ENCODE measurements around the gene NTPCR. TPM values are rescaled to one million over a fixed set of nuclear protein-coding genes. Genes with fewer than 3 reads are reported as not detected.

The NTPCR gene
- polyA plus RNA-seq, 1 donor (not counting 4 experiments of a cell fraction or from before 2014, with no cell fraction given), result 40.0 TPM

DNA sequence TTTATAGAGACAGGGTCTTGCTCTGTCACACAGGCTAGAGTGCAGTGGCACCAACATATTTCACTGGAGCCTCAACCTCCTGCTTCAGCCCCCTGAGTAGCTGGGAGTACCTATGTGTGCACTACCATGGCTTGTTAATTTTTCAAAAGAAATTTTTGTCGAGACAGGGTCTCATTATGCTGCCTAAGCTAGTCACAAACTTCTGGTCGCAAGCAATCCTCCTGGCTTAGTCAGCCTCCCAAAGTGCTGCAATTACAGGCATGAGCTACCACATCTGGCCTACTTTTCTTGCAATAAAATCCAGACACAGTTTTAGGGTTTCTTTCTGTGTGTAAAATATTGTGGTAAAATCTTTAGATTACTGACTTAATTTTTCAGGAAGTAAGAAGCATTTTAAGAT lies 27.9 kb upstream of the NTPCR start:
- Histone ChIP-seq H3K9me3 (ENCODE audit: control insufficient read depth, low read depth, low read length) (no peaks in the 10 kb centered on the region), H3K4me1 (ENCODE audit: control insufficient read depth, extremely low read depth, insufficient read depth, low read length) (no peaks in the 10 kb centered on the region), H3K9me1 (ENCODE audit: control insufficient read depth, extremely low read depth, insufficient read depth, low read length) (no peaks in the 10 kb centered on the region), H3K4me2 (ENCODE audit: control insufficient read depth, extremely low read depth, insufficient read depth, low read depth, low read length) (no peak overlapping the region), H3K27ac (ENCODE audit: control insufficient read depth, insufficient read depth, low read length) (no peak overlapping the region), H3K27me3 (ENCODE audit: control insufficient read depth, extremely low read depth, insufficient read depth, low read length) (no peaks in the 10 kb centered on the region), H3K36me3 (ENCODE audit: control insufficient read depth in 2 of 2, extremely low read depth in 1 of 2, insufficient read depth in 2 of 2, low read length in 2 of 2) (no peaks in the 10 kb centered on the region), H3K79me2 (ENCODE audit: control insufficient read depth, insufficient read depth, low read length) (no peaks in the 10 kb centered on the region), H2AFZ (ENCODE audit: control insufficient read depth, low read length) (no peak overlapping the region), H3K4me3 (ENCODE audit: control insufficient read depth in 2 of 3, extremely low read depth in 1 of 3, insufficient read depth in 2 of 3, low read depth in 1 of 3, low read length in 3 of 3) (no peak overlapping the region), H4K20me1 (ENCODE audit: control insufficient read depth, extremely low read depth, insufficient read depth, low read length) (no peaks in the 10 kb centered on the region), H3K9ac (ENCODE audit: control insufficient read depth, extremely low read depth, insufficient read depth, low read length) (no peak overlapping the region)
- DNase-seq (ENCODE audit: low read depth, low spot score), result no peak
- FAIRE-seq, result no peak
- dilution Hi-C loops (cut with MboI; ENCODE audit: extremely low pct_ligation_motif_present, low sequenced_read_pairs), result no loop called here
- TF ChIP-seq, protein P1, sequence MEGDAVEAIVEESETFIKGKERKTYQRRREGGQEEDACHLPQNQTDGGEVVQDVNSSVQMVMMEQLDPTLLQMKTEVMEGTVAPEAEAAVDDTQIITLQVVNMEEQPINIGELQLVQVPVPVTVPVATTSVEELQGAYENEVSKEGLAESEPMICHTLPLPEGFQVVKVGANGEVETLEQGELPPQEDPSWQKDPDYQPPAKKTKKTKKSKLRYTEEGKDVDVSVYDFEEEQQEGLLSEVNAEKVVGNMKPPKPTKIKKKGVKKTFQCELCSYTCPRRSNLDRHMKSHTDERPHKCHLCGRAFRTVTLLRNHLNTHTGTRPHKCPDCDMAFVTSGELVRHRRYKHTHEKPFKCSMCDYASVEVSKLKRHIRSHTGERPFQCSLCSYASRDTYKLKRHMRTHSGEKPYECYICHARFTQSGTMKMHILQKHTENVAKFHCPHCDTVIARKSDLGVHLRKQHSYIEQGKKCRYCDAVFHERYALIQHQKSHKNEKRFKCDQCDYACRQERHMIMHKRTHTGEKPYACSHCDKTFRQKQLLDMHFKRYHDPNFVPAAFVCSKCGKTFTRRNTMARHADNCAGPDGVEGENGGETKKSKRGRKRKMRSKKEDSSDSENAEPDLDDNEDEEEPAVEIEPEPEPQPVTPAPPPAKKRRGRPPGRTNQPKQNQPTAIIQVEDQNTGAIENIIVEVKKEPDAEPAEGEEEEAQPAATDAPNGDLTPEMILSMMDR (optimal IDR thresholded peaks at IDR 0.05 in 1 of 3, IDR thresholded peaks at IDR 0.05 in 1 of 3, conservative IDR thresholded peaks at IDR 0.05 in 1 of 3; ENCODE audit: extremely low read depth in 1 of 3, insufficient read depth in 2 of 3, low read length in 3 of 3), result no peak
- no peak for TF ChIP-seq EZH2 (IDR thresholded peaks at IDR 0.05; ENCODE audit: low read length)

DNA sequence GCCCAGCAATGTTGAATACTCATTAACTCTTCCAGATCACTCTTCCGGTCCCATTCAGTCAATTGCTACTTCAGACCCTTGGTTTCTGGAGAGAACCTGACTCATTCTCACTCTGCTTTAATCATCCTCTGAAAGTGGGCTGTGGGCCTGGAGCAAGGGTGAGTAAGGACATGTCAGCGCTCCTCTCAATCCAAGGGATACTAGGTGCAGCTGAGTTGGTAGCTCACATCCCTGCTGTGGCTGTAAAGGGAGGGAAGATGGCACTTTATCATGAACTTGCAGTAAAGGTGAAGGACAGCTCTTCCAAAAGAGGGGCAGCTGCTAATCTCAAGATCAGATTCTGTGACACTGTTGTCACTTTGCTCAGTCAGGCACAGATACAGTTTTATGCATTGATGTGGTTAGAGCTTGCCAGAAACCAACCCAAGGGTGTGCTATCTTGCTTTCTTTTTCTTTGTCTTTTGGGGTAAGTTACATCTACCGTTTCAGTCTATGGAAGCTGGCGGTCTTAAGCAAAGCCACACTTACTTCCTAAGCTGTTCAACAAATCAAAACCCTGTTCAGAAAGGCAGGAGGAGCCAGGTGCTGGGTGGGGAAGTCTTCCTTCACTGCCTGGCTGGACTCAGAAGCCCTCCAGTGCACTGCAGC lies 26.5 kb upstream of the NTPCR start:
- Histone ChIP-seq H3K9me3 (ENCODE audit: control insufficient read depth, low read depth, low read length) (no peaks in the 10 kb centered on the region), H3K27me3 (ENCODE audit: control insufficient read depth, extremely low read depth, insufficient read depth, low read length) (no peaks in the 10 kb centered on the region), H3K27ac (ENCODE audit: control insufficient read depth, insufficient read depth, low read length) (no peak overlapping the region), H3K4me3 (ENCODE audit: control insufficient read depth in 2 of 3, extremely low read depth in 1 of 3, insufficient read depth in 2 of 3, low read depth in 1 of 3, low read length in 3 of 3) (no peak overlapping the region), H3K9ac (ENCODE audit: control insufficient read depth, extremely low read depth, insufficient read depth, low read length) (no peak overlapping the region), H4K20me1 (ENCODE audit: control insufficient read depth, extremely low read depth, insufficient read depth, low read length) (no peaks in the 10 kb centered on the region), H3K4me2 (ENCODE audit: control insufficient read depth, extremely low read depth, insufficient read depth, low read depth, low read length) (no peak overlapping the region), H3K79me2 (ENCODE audit: control insufficient read depth, insufficient read depth, low read length) (no peaks in the 10 kb centered on the region), H2AFZ (ENCODE audit: control insufficient read depth, low read length) (no peak overlapping the region), H3K4me1 (ENCODE audit: control insufficient read depth, extremely low read depth, insufficient read depth, low read length) (no peaks in the 10 kb centered on the region), H3K36me3 (ENCODE audit: control insufficient read depth in 2 of 2, extremely low read depth in 1 of 2, insufficient read depth in 2 of 2, low read length in 2 of 2) (no peaks in the 10 kb centered on the region), H3K9me1 (ENCODE audit: control insufficient read depth, extremely low read depth, insufficient read depth, low read length) (no peaks in the 10 kb centered on the region)
- dilution Hi-C loops (cut with MboI; ENCODE audit: extremely low pct_ligation_motif_present, low sequenced_read_pairs), result no loop called here
- no peak for DNase-seq (ENCODE audit: low read depth, low spot score)
- no peak for FAIRE-seq
- TF ChIP-seq, protein P1 (optimal IDR thresholded peaks at IDR 0.05 in 1 of 3, IDR thresholded peaks at IDR 0.05 in 1 of 3, conservative IDR thresholded peaks at IDR 0.05 in 1 of 3; ENCODE audit: extremely low read depth in 1 of 3, insufficient read depth in 2 of 3, low read length in 3 of 3), result no peak
- TF ChIP-seq EZH2 (IDR thresholded peaks at IDR 0.05; ENCODE audit: low read length), result no peak
